Fibroblast of lung (primary cell): Measurements from ENCODE around the gene GPR157. TPM values are rescaled to one million over a fixed set of nuclear protein-coding genes. Genes with fewer than 3 reads are reported as not detected.

Experiments
- DNase-seq, 2 donors: peaks; one replicate each; pipeline versions ENCODE4 v3.0.0 to v3.0.0-alpha.2; 2010; ENCODE audit warnings: low read depth in 2 of 2
- H2AFZ ChIP-seq: 2 replicates; pipeline ENCODE4 v1.5.1; 2012; ENCODE audit warnings: low read length, control low read depth, inconsistent platforms
- H3K27ac ChIP-seq: 2 replicates; pipeline ENCODE4 v1.5.1; 2011; ENCODE audit warnings: low read length, control low read depth; ENCODE audit not compliant: insufficient read depth
- H3K27me3 ChIP-seq: 2 replicates; pipeline ENCODE4 v1.5.1; 2011; ENCODE audit warnings: mild to moderate bottlenecking, low read length; ENCODE audit not compliant: control insufficient read depth, insufficient read depth
- H3K36me3 ChIP-seq: 2 replicates; pipeline ENCODE4 v1.5.1; 2011; ENCODE audit warnings: low read length; ENCODE audit not compliant: control insufficient read depth, insufficient read depth
- H3K4me1 ChIP-seq: 2 replicates; pipeline ENCODE4 v1.5.1; 2011; ENCODE audit warnings: low read length; ENCODE audit not compliant: control insufficient read depth, insufficient read depth; ENCODE audit errors: extremely low read depth
- H3K4me2 ChIP-seq: 2 replicates; pipeline ENCODE4 v1.5.1; 2011; ENCODE audit warnings: low read length, control low read depth; ENCODE audit not compliant: insufficient read depth; ENCODE audit errors: extremely low read depth
- H3K4me3 ChIP-seq, 4 experiments: fragments of 200-600 bp in 1 of 4; sonication (generic) in 1 of 4; replicated peaks in 1 of 4; 2 replicates each; pipeline ENCODE4 v1.5.1; 2011 to 2016; ENCODE audit warnings: low read length in 4 of 4, low read depth in 3 of 4, mild to moderate bottlenecking in 3 of 4, control low read depth in 2 of 4, inconsistent platforms in 1 of 4, mixed read lengths in 1 of 4; ENCODE audit not compliant: insufficient read depth in 1 of 4; ENCODE audit errors: control extremely low read depth in 1 of 4
- H3K79me2 ChIP-seq: 2 replicates; pipeline ENCODE4 v1.5.1; 2012; ENCODE audit warnings: mild to moderate bottlenecking, low read length, inconsistent platforms; ENCODE audit not compliant: control insufficient read depth, insufficient read depth
- H3K9ac ChIP-seq: 2 replicates; pipeline ENCODE4 v1.5.1; 2011; ENCODE audit warnings: mild to moderate bottlenecking, low read length, control low read depth; ENCODE audit not compliant: insufficient read depth
- H3K9me3 ChIP-seq: 2 replicates; pipeline ENCODE4 v1.5.1; 2012; ENCODE audit warnings: low read depth, low read length; ENCODE audit not compliant: control insufficient read depth, insufficient read depth
- H4K20me1 ChIP-seq: 2 replicates; pipeline ENCODE4 v1.5.1; 2011; ENCODE audit warnings: low read length; ENCODE audit not compliant: control insufficient read depth, insufficient read depth; ENCODE audit errors: extremely low read depth
- CTCF ChIP-seq, 2 donors: IDR thresholded peaks in 1 of 2; conservative IDR thresholded peaks in 1 of 2; 1 replicate in 1 of 2; 2 replicates in 1 of 2; pipeline ENCODE4 v1.5.1; 2011 to 2012; ENCODE audit warnings: low read length in 2 of 2, control low read depth in 1 of 2, inconsistent platforms in 1 of 2, low read depth in 1 of 2, mild to moderate bottlenecking in 1 of 2
- EZH2 ChIP-seq: IDR thresholded peaks from 2 replicates; pipeline ENCODE4 v1.5.1; 2012; ENCODE audit warnings: low read length, control low read depth, mild to moderate bottlenecking; ENCODE audit errors: missing control alignments
- polyA plus RNA-seq, 2 donors: library from polyadenylated mRNA; depleted of rRNA in 1 of 2; stranded (reverse) in 1 of 2; unstranded in 1 of 2; fragments of >200 nt; gene quantifications; 2 replicates each; pipeline ENCODE4 v1.2.1, GENCODE V29; 2011 to 2012; ENCODE audit warnings: missing spikeins in 1 of 2
- total RNA-seq: library from RNA; depleted of rRNA; stranded (reverse); fragments of >200 nt; gene quantifications from 2 replicates; pipeline ENCODE4 v1.2.1, GENCODE V29; 2014

GPR157 gene
- total and polyA plus RNA-seq, 2 donors (not counting 1 experiment from before 2014, with no cell fraction given) = 0.82 to 3.1 TPM

- no peak overlapping the region for H3K4me3 ChIP-seq
Observed at GRCh38 chr1:9135073-9135836, 6.4 kb upstream of the GPR157 start.

DNA sequence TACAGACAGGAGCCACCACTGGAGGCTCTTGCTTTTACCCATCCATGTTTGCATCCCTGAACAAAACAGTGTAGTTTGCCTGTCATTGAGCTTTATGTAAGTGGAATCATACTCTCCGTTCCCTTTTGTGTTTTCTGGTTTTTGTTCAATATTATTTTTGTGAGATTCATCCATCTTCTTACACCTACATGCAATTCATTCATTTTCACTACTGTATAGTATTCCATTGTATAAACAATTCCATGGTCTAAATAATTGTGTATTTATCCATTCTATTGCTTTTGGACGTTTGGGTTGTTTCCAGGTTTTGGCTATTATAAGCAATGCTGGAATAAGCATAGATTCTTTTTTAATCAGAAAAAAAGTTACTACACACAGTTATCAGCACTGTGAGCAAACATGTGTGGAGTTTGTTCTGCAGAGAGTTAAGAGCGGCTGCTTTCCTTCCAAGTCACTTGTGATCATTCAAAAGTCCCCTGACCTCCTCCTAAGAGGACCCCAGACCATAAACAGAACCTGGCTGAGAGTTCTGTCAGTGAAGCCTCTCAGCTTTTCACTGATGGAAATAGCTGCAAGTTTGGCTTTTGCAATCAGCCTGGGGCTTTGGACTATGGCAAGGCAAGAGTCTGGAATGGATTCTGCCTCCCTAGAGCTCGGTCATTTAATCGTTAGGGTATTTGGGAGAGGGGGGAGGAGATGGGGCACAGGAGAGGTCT lies 5.1 kb upstream of the GPR157 start:
- Histone ChIP-seq H3K4me2 (no peak overlapping the region), H2AFZ (no peak overlapping the region), H3K36me3 (no peaks in the 10 kb centered on the region)

More at GRCh38 chr1:9135073-9135836, 6.4 kb upstream of the GPR157 start:
- Histone ChIP-seq H3K27me3 (no peaks in the 10 kb centered on the region), H3K4me1 (peaks cover 2% of the 10 kb centered on the region), H3K4me2 (no peak overlapping the region), H3K9ac (no peak overlapping the region), H3K36me3 (no peaks in the 10 kb centered on the region), H3K27ac (no peak overlapping the region), H3K79me2 (no peaks in the 10 kb centered on the region), H4K20me1 (no peaks in the 10 kb centered on the region), H3K9me3 (no peaks in the 10 kb centered on the region), H2AFZ (no peak overlapping the region)
- no peak for TF ChIP-seq EZH2
- no peak for TF ChIP-seq CTCF (conservative IDR thresholded peaks at IDR 0.05 in 1 of 2, IDR thresholded peaks at IDR 0.05 in 1 of 2; ENCODE audit: low read depth in 1 of 2, low read length in 2 of 2)
- DNase-seq = no peak

More for the DNA sequence above, 5.1 kb upstream of the GPR157 start:
- Histone ChIP-seq H4K20me1 (no peaks in the 10 kb centered on the region), H3K9ac (no peak overlapping the region), H3K9me3 (no peaks in the 10 kb centered on the region), H3K4me3 (no peak overlapping the region), H3K4me1 (peaks cover 2% of the 10 kb centered on the region), H3K27ac (no peak overlapping the region), H3K27me3 (no peaks in the 10 kb centered on the region), H3K79me2 (no peaks in the 10 kb centered on the region)
- no peak for DNase-seq
- TF ChIP-seq EZH2 = no peak
- TF ChIP-seq CTCF (conservative IDR thresholded peaks at IDR 0.05 in 1 of 2, IDR thresholded peaks at IDR 0.05 in 1 of 2; ENCODE audit: low read depth in 1 of 2, low read length in 2 of 2) = no peak
